ENCODE results near the gene AREG.

Gene AREG

DNA sequence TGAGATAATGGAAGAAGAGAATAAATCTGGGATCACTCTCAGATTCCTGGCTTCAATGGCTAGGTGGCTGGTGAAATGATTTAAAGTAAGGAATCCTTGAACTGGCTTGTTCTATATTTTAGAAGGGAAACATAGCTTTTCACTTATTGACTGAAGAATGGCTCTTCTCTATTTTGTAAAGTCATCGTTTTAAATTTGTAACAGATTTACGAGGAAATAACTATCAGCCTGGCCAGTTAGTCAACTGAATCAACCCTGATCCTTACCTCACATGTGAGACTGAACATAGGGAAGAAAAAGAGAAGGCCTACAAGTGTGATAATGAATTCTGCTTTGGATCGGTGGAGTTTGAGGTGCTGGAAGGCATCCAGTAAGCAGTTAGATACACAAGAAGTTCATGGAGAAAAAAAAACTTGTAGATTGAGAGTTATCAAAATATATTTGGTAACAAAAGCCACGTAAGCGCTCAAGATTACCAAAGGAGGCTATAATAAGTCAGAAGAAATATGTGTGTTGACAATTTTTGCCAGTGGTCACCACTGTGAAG lies 12.0 kb downstream of the AREG start:
- DNase-seq (ENCODE audit: extremely low read depth in 1 of 2, low read depth in 1 of 2) = no peak

DNA sequence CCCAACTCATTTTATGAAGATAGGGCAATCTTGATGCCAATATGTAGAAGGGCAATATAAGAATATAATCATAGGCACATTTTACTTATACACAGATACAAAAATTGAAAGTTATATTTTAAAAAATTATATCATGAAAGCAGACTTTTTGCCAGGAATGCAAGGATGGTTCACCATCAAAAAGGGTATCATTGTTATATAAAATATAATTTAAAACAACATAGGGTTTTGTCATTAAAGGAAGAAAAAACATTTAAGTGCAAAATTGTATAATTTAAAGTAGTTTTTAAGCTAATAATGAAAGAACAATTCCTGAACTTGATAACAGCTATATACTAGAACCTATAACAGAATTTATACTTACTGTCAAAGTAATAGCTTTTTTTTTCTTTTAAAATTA lies 15.9 kb downstream of the AREG start:
- DNase-seq (ENCODE audit: extremely low read depth in 1 of 2, low read depth in 1 of 2) = no peak

DNA sequence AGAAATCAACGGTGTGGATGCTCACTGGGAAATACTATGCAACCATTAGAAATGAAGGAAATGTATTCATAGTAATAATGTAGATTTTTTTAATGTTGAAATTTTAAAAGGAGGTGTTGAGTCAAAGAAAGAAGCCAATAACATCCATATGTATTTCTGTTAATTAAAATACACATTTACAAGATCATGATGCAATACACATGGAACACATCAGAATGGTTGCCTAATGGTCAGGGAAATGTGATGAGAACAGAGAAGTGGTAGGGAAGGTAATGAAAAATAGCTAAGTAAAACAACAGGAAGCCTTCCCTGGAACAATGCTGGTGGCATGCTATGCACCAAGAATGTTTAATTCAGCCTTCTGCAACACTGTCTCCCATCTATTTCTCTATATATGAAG lies 18.2 kb downstream of the AREG start:
- no peak for DNase-seq (ENCODE audit: extremely low read depth in 1 of 2, low read depth in 1 of 2)

DNA sequence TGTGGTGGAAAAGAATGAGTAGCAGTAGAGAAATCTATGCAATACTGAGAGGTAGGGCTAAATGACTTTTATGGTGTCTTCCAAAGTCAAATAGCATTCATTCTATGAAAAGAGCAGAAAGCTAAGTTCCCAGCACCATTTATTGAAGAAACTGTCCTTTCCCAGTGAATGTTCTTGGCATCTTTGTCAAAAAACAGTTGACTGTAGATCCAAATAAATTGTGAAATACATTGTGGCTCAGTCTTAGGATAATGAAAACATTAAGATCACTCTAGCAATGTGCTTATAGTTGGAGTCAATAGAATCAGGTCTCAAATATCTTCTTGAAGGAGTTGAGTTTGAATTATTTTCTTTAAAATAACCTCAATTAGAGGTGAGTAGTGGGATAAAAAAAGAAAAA lies 19.4 kb downstream of the AREG start:
- no peak for DNase-seq (ENCODE audit: extremely low read depth in 1 of 2, low read depth in 1 of 2)

DNA sequence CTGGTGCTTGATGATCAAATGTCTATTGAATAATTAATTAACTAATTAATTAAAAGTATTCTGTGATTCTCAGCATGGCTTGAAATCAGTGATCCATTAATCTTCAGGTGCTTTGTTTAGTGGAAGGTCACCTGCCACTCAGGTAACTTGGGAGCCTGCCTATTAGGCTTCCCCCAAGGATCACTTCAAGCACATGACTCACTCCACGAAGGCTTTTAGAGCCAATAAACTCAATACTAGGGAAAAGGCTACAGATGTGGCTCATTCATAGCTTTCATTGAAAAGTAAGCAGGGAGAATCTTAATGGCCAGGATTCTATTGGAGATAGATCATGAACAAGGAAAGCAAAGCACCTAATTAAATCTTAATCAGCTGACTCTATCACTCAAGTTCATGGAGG lies 21.3 kb downstream of the AREG start:
- no peak for DNase-seq (ENCODE audit: extremely low read depth in 1 of 2, low read depth in 1 of 2)

DNA sequence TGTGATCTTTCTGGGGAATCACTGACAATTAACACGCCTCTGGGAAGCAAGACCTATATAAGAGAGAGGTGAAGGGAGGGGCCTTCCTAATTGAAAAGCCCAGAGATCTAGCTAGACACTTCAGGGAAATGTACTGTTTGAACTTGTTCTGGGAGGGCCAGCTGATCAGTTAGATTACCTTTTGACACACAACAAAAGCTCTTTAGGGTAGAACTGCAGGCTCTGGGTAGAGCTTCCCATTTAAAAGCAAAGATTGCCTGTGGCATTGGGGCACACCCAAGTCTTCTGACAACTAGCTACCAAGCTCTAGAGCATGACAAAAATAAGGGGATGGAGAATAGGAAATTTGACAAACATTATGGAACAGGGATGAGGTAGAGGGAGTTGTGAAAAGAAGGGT lies 26.3 kb downstream of the AREG start:
- no peak for DNase-seq (ENCODE audit: extremely low read depth in 1 of 2, low read depth in 1 of 2)

DNA sequence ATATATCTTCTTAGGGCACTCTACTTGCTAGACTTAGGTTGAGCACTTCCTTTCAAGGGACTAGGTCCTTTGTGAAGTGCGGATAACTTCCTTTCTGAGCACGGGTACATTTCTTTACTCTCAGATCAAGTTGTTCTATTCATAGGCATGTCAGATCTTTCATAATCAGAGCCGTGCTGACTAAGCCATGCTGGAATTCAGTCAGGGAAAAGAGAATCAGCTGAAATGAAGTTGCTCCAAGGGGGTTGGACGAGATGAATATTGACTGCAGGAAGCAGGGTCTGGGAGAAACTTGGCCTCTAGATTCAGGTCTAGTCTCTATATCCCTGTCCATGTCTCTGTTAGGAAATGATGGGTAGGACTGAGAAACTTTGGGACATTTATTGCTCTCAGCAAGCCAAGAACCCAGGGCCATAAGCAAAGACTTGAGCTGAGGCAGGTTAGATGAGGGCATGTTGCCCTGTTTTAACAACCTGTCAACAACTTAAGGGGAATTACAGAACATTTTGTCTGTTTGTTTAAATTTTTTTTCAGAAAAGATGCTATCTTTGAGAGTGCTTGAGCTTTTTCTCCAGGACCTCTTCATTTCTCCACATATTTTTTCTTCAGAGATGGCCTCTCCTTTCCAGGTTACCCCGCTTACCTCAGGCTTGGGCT lies 28.3 kb downstream of the AREG start:
- no peak for DNase-seq (ENCODE audit: extremely low read depth in 1 of 2, low read depth in 1 of 2)

DNA sequence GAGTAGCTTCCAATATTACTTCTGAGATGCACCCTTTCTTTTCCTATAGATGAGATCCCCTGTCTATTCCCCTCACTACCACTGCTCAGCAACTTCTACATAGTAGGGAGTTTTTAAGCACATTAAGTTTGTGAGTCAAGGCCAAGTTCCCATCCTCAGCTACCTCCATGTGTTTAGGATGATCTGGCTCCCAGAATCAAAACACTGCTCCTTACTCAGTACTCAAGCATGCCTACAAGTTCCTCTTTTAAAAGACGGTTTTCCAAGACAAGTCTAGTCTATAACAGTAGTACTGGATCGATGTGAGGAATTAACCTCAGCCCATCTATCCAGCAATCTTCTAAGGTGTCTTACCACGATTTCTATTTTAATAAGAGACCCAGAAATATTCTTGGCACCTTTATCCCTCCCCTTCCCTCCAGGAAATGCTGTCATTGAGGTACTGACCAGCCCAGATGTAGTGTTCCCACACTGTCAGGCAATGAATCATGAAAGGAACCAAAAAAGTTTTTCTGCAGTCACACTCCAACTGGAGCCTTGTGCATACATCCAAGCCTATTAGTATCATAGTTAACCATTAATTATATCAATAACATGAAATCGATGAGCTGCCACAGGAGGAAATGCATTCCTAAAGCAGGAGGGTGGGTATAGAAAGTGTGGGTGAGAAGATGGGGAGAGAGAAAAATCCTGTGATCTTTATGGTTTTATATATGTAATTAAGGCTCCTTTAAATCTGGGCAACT lies 29.6 kb downstream of the AREG start:
- DNase-seq (ENCODE audit: extremely low read depth in 1 of 2, low read depth in 1 of 2) = no peak

DNA sequence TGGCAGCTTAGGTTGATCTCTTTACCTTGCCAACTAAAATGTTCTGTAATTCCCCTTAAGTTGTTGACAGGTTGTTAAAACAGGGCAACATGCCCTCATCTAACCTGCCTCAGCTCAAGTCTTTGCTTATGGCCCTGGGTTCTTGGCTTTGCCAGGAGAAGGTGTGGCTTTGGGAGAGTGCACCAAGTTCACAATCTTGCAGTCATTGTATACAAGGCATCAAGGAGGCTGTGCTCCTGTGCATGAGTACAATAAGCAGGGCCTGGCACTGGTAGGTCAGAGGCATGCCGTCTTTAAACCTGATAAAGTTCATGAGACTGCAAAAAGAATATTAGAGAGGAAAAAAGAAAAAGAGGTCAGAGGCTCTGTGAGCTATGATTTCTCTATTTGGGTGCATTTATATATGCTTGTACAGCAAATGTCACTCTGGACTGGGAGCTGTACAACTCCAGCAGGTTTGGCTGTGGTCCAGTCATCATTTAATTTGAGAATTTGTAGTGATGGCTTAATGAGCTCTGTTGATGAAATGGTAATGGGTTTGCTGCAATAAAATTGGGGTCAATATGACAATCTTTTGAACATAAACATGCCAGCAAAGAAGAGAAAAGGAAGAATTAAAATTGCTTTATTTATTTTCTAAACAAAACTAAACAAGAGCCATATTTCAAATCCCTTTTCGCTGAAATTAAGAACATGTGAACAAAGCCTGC lies 30.3 kb downstream of the AREG start:
- no peak for DNase-seq (ENCODE audit: extremely low read depth in 1 of 2, low read depth in 1 of 2)

DNA sequence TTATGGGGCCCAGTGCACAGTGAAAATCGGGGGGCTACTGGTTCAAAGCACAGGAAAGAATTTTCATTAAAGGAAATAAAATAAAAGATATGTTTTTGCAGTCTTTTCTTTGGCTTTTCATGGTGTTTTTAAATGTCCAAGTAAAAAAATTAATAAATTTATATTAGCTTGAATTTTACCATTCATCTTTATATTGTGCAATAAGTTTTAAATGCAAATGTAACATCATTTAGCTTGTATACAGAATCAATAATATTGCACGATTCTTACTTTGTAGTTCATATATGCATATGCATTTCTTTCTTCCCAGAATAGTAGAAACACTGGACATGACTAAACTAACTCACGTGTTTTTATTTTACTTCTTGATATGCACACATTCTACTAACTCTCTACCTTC lies 31.0 kb downstream of the AREG start:
- no peak for DNase-seq (ENCODE audit: extremely low read depth in 1 of 2, low read depth in 1 of 2)

DNA sequence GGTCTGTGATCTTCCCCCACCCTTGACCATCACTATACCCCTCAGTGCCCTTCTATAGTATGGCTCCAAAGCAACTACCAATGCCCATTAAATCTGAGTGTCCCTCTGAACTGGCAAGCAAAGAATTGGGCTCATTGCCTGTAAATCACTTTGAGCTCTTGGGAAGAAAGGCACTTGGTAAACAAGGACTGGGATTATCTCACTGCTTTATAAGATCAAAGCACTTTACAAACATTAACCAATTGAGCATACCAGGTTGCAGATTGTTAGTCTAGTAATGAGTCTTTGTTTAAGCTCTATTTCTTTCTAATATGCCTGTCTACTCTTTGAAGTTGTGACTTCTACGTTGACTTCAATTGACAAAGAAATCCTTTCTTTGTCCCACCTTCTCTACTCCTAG lies 34.1 kb downstream of the AREG start:
- no peak for DNase-seq (ENCODE audit: extremely low read depth in 1 of 2, low read depth in 1 of 2)

DNA sequence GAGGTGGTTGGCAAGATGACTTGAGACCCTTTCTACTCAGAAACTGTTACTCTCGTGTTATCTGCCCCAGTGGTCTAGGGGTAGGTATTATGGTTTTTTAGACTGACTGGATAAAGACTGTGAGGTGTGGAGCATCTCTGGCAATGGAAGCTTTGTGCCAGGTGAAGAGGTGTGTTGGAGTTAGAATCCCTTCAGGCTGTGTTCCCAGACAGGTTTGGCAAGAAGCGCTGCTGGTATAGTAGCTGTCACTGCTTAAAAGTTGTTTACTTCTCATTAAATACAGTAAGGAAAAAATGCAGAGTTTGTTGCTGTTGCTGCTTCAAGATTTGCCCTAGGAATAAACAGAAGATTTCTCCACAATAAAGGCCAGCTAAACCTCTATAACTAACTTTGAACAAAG lies 35.3 kb downstream of the AREG start:
- no peak for DNase-seq (ENCODE audit: extremely low read depth in 1 of 2, low read depth in 1 of 2)

DNA sequence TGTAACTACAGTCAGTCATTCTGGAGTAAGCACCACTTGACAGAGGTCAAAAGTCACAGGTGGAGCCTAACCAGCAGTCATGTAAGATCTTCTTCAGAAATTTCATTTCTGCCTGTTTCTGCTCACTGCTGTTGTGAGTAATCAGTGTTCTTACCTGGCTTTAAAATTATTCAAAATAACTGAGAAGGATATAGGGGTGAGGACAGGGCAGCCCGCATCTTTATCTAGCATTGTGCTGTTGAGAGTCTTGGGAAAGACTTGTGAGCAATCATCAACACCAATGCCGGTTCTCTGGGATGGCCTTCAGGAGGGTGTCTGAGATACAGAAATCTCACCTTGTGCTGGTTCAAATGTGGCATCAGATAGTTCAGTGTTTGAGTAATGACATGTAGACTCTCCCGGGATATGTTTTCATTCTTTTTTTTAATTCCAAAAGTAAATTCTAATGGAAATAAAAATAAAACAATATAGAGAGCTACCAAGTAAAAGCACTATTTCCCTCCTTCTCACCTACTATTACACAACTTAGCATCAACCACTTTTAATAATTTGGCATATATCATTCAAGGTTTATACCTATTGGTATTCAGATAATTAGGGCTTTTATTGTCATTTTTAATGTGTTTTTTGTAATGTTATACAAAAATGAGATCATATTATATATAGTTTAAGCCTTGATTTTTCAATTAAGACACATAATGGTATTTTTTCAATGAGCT lies 37.1 kb downstream of the AREG start:
- DNase-seq (ENCODE audit: extremely low read depth in 1 of 2, low read depth in 1 of 2) = no peak

DNA sequence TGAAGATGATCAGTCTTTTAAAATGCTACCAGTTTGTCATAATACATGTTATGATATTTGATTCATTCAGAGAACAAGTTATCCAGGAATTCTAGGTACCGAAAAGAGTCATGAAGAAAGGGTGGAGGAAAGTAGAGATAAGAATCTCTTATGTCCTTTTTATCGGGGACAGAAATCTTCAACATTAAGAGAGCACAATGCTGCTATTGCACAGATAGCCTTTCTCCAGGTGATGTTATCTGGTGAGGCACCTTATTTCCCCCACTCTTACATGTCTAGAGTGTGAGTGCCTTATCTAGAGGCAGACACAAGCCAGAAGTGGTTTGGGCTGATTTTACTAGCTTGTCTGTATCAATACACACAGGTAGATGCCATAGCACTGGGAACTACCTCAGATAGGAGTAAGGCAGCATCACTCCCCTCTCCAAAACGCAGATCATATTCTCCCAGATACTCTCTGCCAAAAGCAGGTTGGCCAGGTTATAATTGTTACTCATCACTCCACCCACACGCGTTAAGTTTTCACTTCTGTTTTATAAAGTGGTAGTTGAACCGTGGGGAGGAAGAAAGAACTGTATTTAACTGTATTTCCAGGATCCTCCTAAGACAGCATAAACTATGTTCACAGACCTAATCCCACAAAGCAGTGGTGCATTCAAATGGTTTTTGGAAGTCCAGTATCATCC lies 38.4 kb downstream of the AREG start:
- no peak for DNase-seq (ENCODE audit: extremely low read depth in 1 of 2, low read depth in 1 of 2)

DNA sequence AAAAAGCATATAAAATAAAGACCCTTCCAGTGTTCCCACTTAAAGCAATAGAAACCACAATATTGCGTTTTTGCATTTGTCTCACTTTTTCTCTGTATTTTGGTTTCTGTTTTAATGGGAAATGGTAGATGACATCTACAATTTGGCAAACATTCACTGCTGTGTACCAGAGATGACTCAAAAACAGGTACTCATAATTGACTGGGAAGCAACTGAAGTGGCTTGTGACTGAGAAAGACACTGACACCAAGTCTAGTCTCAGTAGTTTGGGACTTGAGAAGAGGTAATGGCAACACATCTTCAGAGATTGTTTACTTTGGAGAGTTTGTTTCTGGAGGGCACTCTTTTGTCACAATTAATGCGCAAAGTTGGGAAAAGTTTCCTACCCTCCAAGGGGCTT lies 42.0 kb downstream of the AREG start:
- DNase-seq (ENCODE audit: extremely low read depth in 1 of 2, low read depth in 1 of 2) = no peak

DNA sequence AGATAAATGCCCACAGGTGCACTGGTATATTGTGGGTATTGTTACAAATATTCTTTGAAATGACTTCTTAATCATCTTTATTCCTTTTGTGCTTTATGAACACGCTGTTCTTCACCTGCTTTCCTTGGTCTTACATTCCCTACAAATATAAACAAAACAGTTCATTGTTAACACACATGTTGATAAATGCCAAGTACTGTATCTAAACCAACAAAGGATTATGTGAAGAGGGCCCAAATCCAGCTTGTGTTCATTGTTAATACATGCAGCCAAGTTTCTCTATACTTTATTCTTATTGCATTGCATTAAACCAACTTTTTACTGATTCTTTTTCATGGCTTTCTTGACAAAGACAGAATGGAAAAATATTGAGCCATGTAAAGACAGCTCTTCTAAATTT lies 42.8 kb downstream of the AREG start:
- no peak for DNase-seq (ENCODE audit: extremely low read depth in 1 of 2, low read depth in 1 of 2)

DNA sequence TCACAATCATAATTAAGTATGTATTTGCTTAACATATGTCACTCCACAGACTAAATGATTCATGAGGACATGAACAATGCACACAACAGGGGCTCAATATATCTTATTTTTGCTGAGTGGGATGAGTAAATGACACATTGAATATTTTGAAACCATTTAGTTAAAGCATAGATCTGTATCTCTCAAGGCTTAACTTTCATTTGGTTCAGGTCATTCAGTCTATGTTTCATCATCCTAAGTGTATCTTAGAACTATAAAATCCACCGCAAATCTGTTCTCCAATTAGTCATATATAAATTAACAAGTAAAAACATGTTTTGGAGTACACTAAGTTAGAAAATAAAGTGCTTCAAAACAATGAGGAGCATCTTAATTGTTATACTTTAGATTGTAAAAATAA lies 45.8 kb downstream of the AREG start:
- no peak for DNase-seq (ENCODE audit: extremely low read depth in 1 of 2, low read depth in 1 of 2)

DNA sequence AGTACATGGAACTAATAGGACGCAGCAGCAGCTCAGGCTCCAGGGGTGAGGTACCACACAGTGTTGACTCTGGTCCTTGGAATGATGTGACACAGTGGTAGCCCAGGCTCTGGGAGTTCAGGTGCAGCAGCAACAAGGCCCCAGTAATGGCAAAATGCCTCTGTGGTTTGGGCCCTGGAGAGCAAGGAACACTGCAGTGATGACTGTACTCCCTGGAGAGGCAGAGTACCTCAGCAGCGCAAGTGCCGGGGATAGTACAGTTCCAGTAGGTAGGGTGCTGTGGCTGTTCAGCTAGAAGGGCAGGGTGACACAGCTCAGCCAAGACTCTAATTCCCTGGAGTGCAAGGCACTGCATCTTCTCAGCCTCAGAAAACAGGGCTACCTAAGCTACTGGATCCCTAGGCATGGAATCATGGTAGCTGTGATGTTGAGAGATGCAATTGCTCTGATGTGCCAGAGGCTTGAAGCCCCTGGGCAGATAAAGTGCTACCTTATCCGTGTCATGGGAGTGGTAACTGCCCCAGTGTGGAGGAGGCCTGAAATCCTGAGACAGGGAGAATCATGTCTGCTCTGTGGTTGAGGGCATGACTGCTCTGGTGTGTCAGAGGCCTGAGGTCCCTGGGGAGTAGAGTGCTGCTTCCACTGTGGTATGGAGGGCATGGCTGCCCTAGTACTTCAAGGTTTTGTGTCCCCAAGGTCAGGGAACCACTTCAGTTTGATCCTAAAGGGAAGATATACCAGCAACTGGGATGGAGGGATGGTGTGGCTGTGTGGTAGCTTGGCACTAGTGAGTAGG lies 55.2 kb downstream of the AREG start:
- DNase-seq (ENCODE audit: extremely low read depth in 1 of 2, low read depth in 1 of 2) = no peak

DNA sequence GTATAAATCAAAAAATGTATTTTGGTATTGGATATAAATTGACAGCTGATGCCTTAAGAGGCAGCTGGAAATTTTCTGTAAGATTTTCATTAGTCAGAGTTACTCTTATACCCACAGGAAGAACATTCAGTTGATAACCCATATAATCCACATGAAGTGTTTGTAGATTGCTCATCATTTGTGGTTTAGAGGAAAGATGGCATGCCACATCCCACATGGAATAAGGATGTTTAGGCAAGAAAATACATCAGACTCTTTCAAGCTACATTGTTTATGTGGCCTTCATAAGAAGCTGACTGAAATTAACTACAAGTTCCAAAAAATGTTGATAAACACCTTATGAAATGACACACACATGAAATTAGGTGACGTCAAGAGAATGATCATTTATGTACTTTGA lies 56.6 kb downstream of the AREG start:
- DNase-seq (ENCODE audit: extremely low read depth in 1 of 2, low read depth in 1 of 2) = no peak

DNA sequence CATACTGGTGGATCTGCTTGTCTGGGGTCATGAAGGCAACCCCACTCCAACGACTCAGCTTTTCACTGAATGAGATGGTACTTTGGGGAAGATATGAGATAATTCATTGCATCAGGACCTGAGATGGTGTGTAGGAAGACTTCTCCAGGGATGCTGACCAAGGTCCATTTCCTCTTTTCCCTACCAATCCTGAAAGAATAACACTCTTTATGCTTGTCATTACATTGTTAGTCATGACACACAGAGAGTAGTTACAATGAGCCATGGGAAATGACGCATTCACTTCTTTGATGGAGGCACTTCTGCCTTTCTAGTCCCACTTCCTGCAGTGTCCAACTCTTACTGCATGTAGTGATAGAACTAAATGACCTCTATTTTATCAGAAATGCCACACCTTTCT lies 58.6 kb downstream of the AREG start:
- no peak for DNase-seq (ENCODE audit: extremely low read depth in 1 of 2, low read depth in 1 of 2)
